Measurements from ENCODE around the gene OLA1.

The OLA1 gene

DNA sequence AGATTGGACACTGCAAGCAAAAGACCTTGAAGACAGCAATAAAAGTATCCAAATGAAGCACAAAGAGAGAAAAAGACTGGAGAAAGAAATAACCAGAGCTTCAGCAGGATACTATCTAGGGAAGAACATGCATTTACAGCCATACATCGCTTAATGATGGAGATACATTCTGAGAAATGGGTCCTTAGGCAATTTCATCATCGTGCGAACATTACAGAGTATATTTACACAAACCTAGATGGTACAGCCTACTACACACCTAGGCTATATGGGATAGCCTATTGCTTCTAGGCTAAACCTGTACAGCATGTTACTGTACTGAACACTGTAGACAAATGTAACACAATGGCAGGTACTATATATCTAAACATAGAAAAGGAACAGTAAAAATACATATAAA lies 11.9 kb downstream of the OLA1 start:
- no peaks in the 10 kb centered on the region for H3K27me3 ChIP-seq (ENCODE audit: insufficient read depth, poor library complexity, severe bottlenecking)
- TF ChIP-seq SPI1 (IDR thresholded peaks at IDR 0.05; ENCODE audit: borderline replicate concordance, low read depth), result no peak
- no peak for TF ChIP-seq POLR2AphosphoS5 (IDR thresholded peaks at IDR 0.05; ENCODE audit: low read depth)
- TF ChIP-seq, protein P1, sequence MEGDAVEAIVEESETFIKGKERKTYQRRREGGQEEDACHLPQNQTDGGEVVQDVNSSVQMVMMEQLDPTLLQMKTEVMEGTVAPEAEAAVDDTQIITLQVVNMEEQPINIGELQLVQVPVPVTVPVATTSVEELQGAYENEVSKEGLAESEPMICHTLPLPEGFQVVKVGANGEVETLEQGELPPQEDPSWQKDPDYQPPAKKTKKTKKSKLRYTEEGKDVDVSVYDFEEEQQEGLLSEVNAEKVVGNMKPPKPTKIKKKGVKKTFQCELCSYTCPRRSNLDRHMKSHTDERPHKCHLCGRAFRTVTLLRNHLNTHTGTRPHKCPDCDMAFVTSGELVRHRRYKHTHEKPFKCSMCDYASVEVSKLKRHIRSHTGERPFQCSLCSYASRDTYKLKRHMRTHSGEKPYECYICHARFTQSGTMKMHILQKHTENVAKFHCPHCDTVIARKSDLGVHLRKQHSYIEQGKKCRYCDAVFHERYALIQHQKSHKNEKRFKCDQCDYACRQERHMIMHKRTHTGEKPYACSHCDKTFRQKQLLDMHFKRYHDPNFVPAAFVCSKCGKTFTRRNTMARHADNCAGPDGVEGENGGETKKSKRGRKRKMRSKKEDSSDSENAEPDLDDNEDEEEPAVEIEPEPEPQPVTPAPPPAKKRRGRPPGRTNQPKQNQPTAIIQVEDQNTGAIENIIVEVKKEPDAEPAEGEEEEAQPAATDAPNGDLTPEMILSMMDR (IDR thresholded peaks at IDR 0.05; ENCODE audit: insufficient read depth, low read length), result no peak
- no peak for TF ChIP-seq REST (IDR thresholded peaks at IDR 0.05; ENCODE audit: insufficient replicate concordance, low read depth)
- TF ChIP-seq GABPA (IDR thresholded peaks at IDR 0.05; ENCODE audit: low read depth), result no peak
- H3K27ac ChIP-seq (replicated peaks), result no peak overlapping the region
- no peak overlapping the region for H3K4me3 ChIP-seq (replicated peaks; ENCODE audit: insufficient read depth, low read length)
- no peak for DNase-seq (ENCODE audit: low read depth in 1 of 2, low spot score in 1 of 2)

GRCh38 chr2:174235680-174236079 lies 12.7 kb downstream of the OLA1 start:
- DNase-seq (ENCODE audit: low read depth in 1 of 2, low spot score in 1 of 2), result no peak

GRCh38 chr2:174233771-174234275 lies 14.5 kb downstream of the OLA1 start:
- no peaks in the 10 kb centered on the region for H3K27me3 ChIP-seq (ENCODE audit: insufficient read depth, poor library complexity, severe bottlenecking)
- no peak overlapping the region for H3K27ac ChIP-seq (replicated peaks)
- no peak for DNase-seq (ENCODE audit: low read depth in 1 of 2, low spot score in 1 of 2)
- H3K4me3 ChIP-seq (replicated peaks; ENCODE audit: insufficient read depth, low read length), result no peak overlapping the region
- no peak for TF ChIP-seq GABPA (IDR thresholded peaks at IDR 0.05; ENCODE audit: low read depth)
- no peak for TF ChIP-seq REST (IDR thresholded peaks at IDR 0.05; ENCODE audit: insufficient replicate concordance, low read depth)
- peak; percentile 86 for TF ChIP-seq SPI1 (IDR thresholded peaks at IDR 0.05; ENCODE audit: borderline replicate concordance, low read depth)

More at GRCh38 chr2:174235680-174236079, 12.7 kb downstream of the OLA1 start:
- H3K27me3 ChIP-seq (ENCODE audit: insufficient read depth, poor library complexity, severe bottlenecking), result no peaks in the 10 kb centered on the region
- H3K27ac ChIP-seq (replicated peaks), result no peak overlapping the region
- no peak overlapping the region for H3K4me3 ChIP-seq (replicated peaks; ENCODE audit: insufficient read depth, low read length)
- TF ChIP-seq REST (IDR thresholded peaks at IDR 0.05; ENCODE audit: insufficient replicate concordance, low read depth) (no peak), POLR2AphosphoS5 (IDR thresholded peaks at IDR 0.05; ENCODE audit: low read depth) (no peak)

DNA sequence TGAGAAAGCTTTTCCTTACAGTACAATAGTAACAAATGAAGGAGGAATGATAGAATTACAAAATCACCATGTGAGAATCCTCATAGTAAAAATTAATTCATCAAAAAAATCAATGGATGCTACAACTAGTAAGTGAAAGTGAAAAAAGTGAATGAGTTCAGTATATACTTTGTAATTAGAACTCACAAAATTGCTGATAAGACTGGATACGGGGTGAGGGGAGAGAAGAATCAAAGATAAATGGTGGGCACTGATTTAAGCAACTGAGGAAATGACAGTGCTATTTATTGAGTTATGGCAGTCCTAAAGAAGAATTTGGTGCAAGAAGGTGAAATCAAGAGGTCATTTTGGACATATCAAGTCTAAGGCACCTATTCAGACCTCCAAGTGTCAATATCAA lies 20.6 kb downstream of the OLA1 start:
- TF ChIP-seq, protein P1 (IDR thresholded peaks at IDR 0.05; ENCODE audit: insufficient read depth, low read length), result no peak
- TF ChIP-seq SPI1 (IDR thresholded peaks at IDR 0.05; ENCODE audit: borderline replicate concordance, low read depth), result no peak
- no peak for TF ChIP-seq POLR2AphosphoS5 (IDR thresholded peaks at IDR 0.05; ENCODE audit: low read depth)
- TF ChIP-seq REST (IDR thresholded peaks at IDR 0.05; ENCODE audit: insufficient replicate concordance, low read depth), result no peak
- no peak for TF ChIP-seq GABPA (IDR thresholded peaks at IDR 0.05; ENCODE audit: low read depth)

More for the DNA sequence above, 20.6 kb downstream of the OLA1 start:
- Histone ChIP-seq H3K27me3 (ENCODE audit: insufficient read depth, poor library complexity, severe bottlenecking) (no peaks in the 10 kb centered on the region), H3K4me3 (replicated peaks; ENCODE audit: insufficient read depth, low read length) (no peak overlapping the region), H3K27ac (replicated peaks) (no peak overlapping the region)
- DNase-seq (ENCODE audit: low read depth in 1 of 2, low spot score in 1 of 2), result no peak
